Right atrium auricular region (tissue), 2 donors: ENCODE results near the gene HMGCS2. TPM values are rescaled to one million over a fixed set of nuclear protein-coding genes. Genes with fewer than 3 reads are reported as not detected.

Experiments
- DNase-seq: peaks from one replicate; pipeline ENCODE4 v3.0.0-alpha.2; 2019; ENCODE audit warnings: low spot score
- H3K27ac ChIP-seq, 2 donors: fragments of 200-600 bp; sonication (generic); 1 replicate in 1 of 2; 2 replicates in 1 of 2; pipeline ENCODE4 v1.5.1; 2016 to 2019
- H3K27me3 ChIP-seq, 2 donors: fragments of 200-600 bp; sonication (generic); one replicate each; pipeline versions ENCODE4 v1.5.1 to v1.6.0; 2017 to 2019
- H3K36me3 ChIP-seq: fragments of 200-600 bp; sonication (generic); one replicate; pipeline ENCODE4 v1.5.1; 2016
- H3K4me1 ChIP-seq, 2 donors: fragments of 200-600 bp; sonication (generic); one replicate each; pipeline versions ENCODE4 v1.5.1 to v1.6.0; 2017 to 2019
- H3K4me3 ChIP-seq, 2 donors: fragments of 200-600 bp; sonication (generic); 1 replicate in 1 of 2; 2 replicates in 1 of 2; pipeline ENCODE4 v1.5.1; 2017 to 2019; ENCODE audit warnings: mild to moderate bottlenecking in 1 of 2, moderate library complexity in 1 of 2
- H3K9me3 ChIP-seq, 2 donors: fragments of 200-600 bp; sonication (generic); one replicate each; pipeline ENCODE4 v1.5.1; 2019
- CTCF ChIP-seq, 2 donors: fragments of 200-600 bp; sonication (generic); IDR thresholded peaks; one replicate each; pipeline ENCODE4 v1.5.1; 2019; ENCODE audit warnings: antibody characterized with exemption in 2 of 2
- total RNA-seq, 2 donors: library from RNA; depleted of rRNA; stranded (reverse); fragments of >200 nt; gene quantifications; one replicate each; pipeline ENCODE4 v1.1.0, GENCODE V29; 2016

HMGCS2 gene
- total RNA-seq, 2 donors from 2014 or later: 12.4 to 43.8 TPM

GRCh38 chr1:119700326-119700725 lies 68.4 kb downstream of the HMGCS2 start:
- Histone ChIP-seq H3K27ac (no peak overlapping the region), H3K27me3 (no peaks in the 10 kb centered on the region), H3K36me3 (no peaks in the 10 kb centered on the region), H3K4me3 (no peak overlapping the region), H3K9me3 (peaks cover 0 to 11% of the 10 kb centered on the region in 2 donors), H3K4me1 (no peaks in the 10 kb centered on the region)
- no peak for TF ChIP-seq CTCF (IDR thresholded peaks at IDR 0.05)
- DNase-seq: no peak

Other genes starting within 250 kb of the HMGCS2 start
- gene ZNF697, start 120.6 kb downstream of the HMGCS2 start, total RNA-seq: 10 to 100 TPM in 1 of 2 donors, 1 to 10 TPM in 1; 9.5 to 14.8 TPM
- gene PHGDH, start 57.0 kb downstream of the HMGCS2 start, total RNA-seq: 10 to 100 TPM; 23.5 to 29.4 TPM
- gene REG4, start 42.6 kb upstream of the HMGCS2 start, total RNA-seq: not detected
- not detected for gene ADAM30, start 127.6 kb upstream of the HMGCS2 start, total RNA-seq